Neuron (in vitro differentiated cells): ENCODE results near the gene MRPL12.

Experiments used
- H2AFZ ChIP-seq: one replicate; pipeline ENCODE4 v1.6.1; 2013; ENCODE audit warnings: low read depth, mild to moderate bottlenecking, inconsistent platforms, low read length, moderate library complexity
- H3K27me3 ChIP-seq: one replicate; pipeline ENCODE4 v1.6.1; 2013; ENCODE audit warnings: low read length; ENCODE audit not compliant: insufficient read depth
- H3K36me3 ChIP-seq: one replicate; pipeline ENCODE4 v1.6.1; 2013; ENCODE audit warnings: low read length; ENCODE audit not compliant: insufficient read depth
- H3K4me1 ChIP-seq: one replicate; pipeline ENCODE4 v1.6.1; 2013; ENCODE audit warnings: low read length; ENCODE audit not compliant: insufficient read depth
- H3K4me3 ChIP-seq: 2 replicates; pipeline ENCODE4 v1.5.1; 2013; ENCODE audit warnings: mild to moderate bottlenecking, low read length, moderate library complexity
- H3K9me3 ChIP-seq: one replicate; pipeline ENCODE4 v1.6.1; 2013; ENCODE audit warnings: low read length

Gene MRPL12

DNA sequence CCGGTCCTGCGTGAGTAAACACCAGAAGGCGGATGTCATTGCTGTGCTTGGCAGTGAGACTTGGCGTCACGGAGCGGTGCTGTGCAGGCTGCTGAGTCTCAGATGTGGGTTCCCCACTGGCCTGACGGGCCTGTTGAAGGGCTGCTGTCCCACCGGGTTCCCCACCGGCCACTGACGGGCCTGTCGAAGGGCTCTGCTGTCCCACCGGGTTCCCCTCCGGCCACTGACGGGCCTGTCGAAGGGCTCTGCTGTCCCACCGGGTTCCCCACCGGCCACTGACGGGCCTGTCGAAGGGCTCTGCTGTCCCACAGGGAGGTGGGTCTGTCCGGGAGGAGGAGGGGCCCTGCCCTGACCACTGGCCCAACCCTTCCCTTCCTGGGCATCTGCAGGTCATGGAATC is 16.6 kb upstream of the MRPL12 start:
- Histone ChIP-seq H3K36me3 (peaks cover 51% of the 10 kb centered on the region), H3K27me3 (no peaks in the 10 kb centered on the region), H3K4me3 (no peak overlapping the region), H3K4me1 (peaks cover 21% of the 10 kb centered on the region), H3K9me3 (no peaks in the 10 kb centered on the region), H2AFZ (no peak overlapping the region)

- H3K4me3 ChIP-seq = no peak overlapping the region
- no peaks in the 10 kb centered on the region for H3K9me3 ChIP-seq
- no peaks in the 10 kb centered on the region for H3K27me3 ChIP-seq
- no peak overlapping the region for H2AFZ ChIP-seq
- peaks cover 15% of the 10 kb centered on the region for H3K4me1 ChIP-seq
- peaks cover 58% of the 10 kb centered on the region for H3K36me3 ChIP-seq
These were observed 15.2 kb upstream of the MRPL12 start for GRCh38 chr17:81687770-81688541.

GRCh38 chr17:81688616-81689015 is 14.6 kb upstream of the MRPL12 start:
- no peaks in the 10 kb centered on the region for H3K27me3 ChIP-seq
- H3K4me3 ChIP-seq = no peak overlapping the region
- no peaks in the 10 kb centered on the region for H3K9me3 ChIP-seq
- H3K36me3 ChIP-seq = peaks cover 64% of the 10 kb centered on the region
- peaks cover 15% of the 10 kb centered on the region for H3K4me1 ChIP-seq
- H2AFZ ChIP-seq = no peak overlapping the region

DNA sequence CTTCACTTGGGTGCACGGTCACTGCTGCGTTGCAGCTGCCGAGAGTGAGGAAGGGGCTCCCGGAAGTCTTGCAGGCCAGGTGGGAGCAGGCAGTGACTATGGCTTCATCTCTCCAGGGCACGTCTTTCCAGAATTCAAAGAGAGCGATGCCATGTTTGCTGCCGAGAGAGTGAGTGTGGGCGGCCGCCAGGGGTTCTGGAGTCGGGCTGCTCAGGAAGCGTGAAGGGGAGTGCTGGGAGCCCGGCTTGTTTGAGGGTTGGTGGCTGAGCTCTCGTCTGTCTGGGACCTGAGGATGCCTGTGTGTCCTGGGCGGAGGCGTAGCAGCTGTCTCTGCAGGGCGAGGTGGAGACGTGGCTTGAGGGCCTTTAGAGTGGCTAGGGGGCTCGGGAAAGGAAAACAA is 13.1 kb upstream of the MRPL12 start:
- peaks cover 78% of the 10 kb centered on the region for H3K36me3 ChIP-seq
- no peak overlapping the region for H2AFZ ChIP-seq
- H3K4me1 ChIP-seq = peaks cover 6% of the 10 kb centered on the region
- H3K9me3 ChIP-seq = no peaks in the 10 kb centered on the region
- no peak overlapping the region for H3K4me3 ChIP-seq
- H3K27me3 ChIP-seq = no peaks in the 10 kb centered on the region

- Histone ChIP-seq H3K27me3 (no peaks in the 10 kb centered on the region), H3K36me3 (peaks cover 83% of the 10 kb centered on the region), H2AFZ (no peak overlapping the region), H3K4me1 (peaks cover 1% of the 10 kb centered on the region), H3K4me3 (no peak overlapping the region), H3K9me3 (no peaks in the 10 kb centered on the region)
These were observed 12.6 kb upstream of the MRPL12 start for GRCh38 chr17:81690549-81690948.

- Histone ChIP-seq H3K4me1 (no peaks in the 10 kb centered on the region), H3K9me3 (no peaks in the 10 kb centered on the region), H3K4me3 (no peak overlapping the region), H3K27me3 (no peaks in the 10 kb centered on the region), H2AFZ (no peak overlapping the region), H3K36me3 (peaks cover 89% of the 10 kb centered on the region)
These were observed 12.0 kb upstream of the MRPL12 start for GRCh38 chr17:81691196-81691595.

- Histone ChIP-seq H3K36me3 (peaks cover 89% of the 10 kb centered on the region), H3K4me1 (no peaks in the 10 kb centered on the region), H3K27me3 (no peaks in the 10 kb centered on the region), H2AFZ (no peak overlapping the region), H3K9me3 (no peaks in the 10 kb centered on the region), H3K4me3 (no peak overlapping the region)
These were observed 11.6 kb upstream of the MRPL12 start for GRCh38 chr17:81691608-81692007.

DNA sequence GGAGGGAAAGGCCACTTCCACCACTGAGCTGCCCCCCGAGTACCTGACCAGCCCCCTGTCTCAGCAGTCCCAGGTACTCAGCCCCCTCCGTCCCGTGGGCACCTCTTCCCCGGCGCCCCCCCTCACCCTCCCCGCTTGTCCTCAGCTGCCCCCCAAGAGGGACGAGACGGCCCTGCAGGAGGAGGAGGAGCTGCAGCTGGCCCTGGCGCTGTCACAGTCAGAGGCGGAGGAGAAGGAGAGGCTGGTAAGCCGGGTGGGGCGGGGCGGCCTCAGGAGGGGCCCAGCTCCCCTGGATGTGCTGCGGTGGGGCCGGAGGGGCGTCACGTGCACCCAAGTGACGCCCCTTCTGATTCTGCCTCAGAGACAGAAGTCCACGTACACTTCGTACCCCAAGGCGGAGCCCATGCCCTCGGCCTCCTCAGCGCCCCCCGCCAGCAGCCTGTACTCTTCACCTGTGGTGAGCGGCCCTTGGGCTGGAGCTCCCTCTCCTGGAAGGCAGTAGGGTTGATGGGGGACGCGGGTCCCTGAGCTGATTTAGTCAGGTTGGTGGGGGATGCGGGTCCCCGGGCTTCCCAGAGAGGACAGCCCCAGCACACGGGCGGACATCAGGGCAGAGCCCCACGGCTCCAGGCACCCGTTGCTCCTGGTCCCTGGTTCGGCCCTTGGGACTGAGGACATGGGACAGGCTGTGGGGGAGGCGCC is 9.5 kb upstream of the MRPL12 start:
- Histone ChIP-seq H3K36me3 (peaks cover 91% of the 10 kb centered on the region), H3K9me3 (no peaks in the 10 kb centered on the region), H3K4me3 (no peak overlapping the region), H2AFZ (no peak overlapping the region), H3K27me3 (no peaks in the 10 kb centered on the region), H3K4me1 (no peaks in the 10 kb centered on the region)

- Histone ChIP-seq H3K9me3 (no peaks in the 10 kb centered on the region), H3K4me3 (no peak overlapping the region), H2AFZ (no peak overlapping the region), H3K4me1 (no peaks in the 10 kb centered on the region), H3K36me3 (peaks cover 84% of the 10 kb centered on the region), H3K27me3 (no peaks in the 10 kb centered on the region)
These were observed 8.4 kb upstream of the MRPL12 start for GRCh38 chr17:81694810-81695209.

DNA sequence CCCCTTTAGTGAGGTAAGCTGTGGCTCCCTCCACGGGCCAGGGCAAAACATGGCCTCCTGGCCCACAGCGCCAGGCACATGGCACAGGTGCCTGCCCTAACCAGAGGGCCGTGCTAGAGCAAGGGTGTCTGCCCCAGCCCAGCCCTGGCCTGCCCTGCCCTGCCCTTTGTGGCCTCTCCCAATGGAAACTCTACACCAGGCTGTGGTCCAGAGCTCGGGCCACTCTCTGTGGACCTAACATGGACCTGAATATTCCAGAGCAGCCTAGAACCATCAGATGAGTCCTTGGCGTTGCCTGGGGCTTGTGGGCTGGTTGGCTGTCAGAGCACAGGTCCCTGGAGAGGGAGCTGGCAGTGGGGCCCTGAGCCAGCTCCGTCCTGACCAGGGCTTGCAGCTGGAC is 8.0 kb upstream of the MRPL12 start:
- Histone ChIP-seq H3K27me3 (no peaks in the 10 kb centered on the region), H2AFZ (no peak overlapping the region), H3K4me1 (no peaks in the 10 kb centered on the region), H3K9me3 (no peaks in the 10 kb centered on the region), H3K36me3 (peaks cover 80% of the 10 kb centered on the region), H3K4me3 (no peak overlapping the region)

DNA sequence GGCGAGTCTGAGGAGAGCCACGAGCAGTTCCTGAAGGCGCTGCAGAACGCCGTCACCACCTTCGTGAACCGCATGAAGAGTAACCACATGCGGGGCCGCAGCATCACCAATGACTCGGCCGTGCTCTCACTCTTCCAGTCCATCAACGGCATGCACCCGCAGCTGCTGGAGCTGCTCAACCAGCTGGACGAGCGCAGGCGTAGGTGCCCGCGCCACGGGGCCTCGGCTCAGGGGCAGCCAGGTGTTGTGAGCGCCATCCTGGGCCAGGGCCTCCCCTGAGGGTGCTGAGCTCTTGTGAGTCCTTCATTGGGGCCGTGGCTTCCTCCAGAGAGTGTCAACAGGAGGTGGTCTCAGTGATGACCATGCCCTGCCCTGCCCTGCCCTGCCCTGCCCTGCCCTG is 7.4 kb upstream of the MRPL12 start:
- Histone ChIP-seq H2AFZ (no peak overlapping the region), H3K27me3 (no peaks in the 10 kb centered on the region), H3K9me3 (no peaks in the 10 kb centered on the region), H3K4me1 (no peaks in the 10 kb centered on the region), H3K36me3 (peaks cover 77% of the 10 kb centered on the region), H3K4me3 (no peak overlapping the region)

GRCh38 chr17:81696218-81696941 is 6.8 kb upstream of the MRPL12 start:
- Histone ChIP-seq H3K9me3 (no peaks in the 10 kb centered on the region), H3K36me3 (peaks cover 80% of the 10 kb centered on the region), H2AFZ (no peak overlapping the region), H3K4me3 (no peak overlapping the region), H3K4me1 (peaks cover 5% of the 10 kb centered on the region), H3K27me3 (no peaks in the 10 kb centered on the region)
